ENCODE data around the gene AFF3. TPM values are rescaled to one million over a fixed set of nuclear protein-coding genes. Genes with fewer than 3 reads are reported as not detected.

The AFF3 gene
- total RNA-seq, 1 donor = 23.2 TPM

- DNase-seq (ENCODE audit: low read depth in 2 of 3, low spot score in 2 of 3) = no peak
Observed at GRCh38 chr2:100073110-100073509, 69.3 kb downstream of the AFF3 start.

GRCh38 chr2:100072503-100072902 lies 69.9 kb downstream of the AFF3 start:
- no peak for DNase-seq (ENCODE audit: low read depth in 2 of 3, low spot score in 2 of 3)

GRCh38 chr2:100071335-100072043 lies 70.9 kb downstream of the AFF3 start:
- peak in 1 of 3 donors; percentile 28 for DNase-seq (ENCODE audit: low read depth in 2 of 3, low spot score in 2 of 3)

- no peak for DNase-seq (ENCODE audit: low read depth in 2 of 3, low spot score in 2 of 3)
Observed at GRCh38 chr2:100070078-100070477, 72.3 kb downstream of the AFF3 start.

- no peak for DNase-seq (ENCODE audit: low read depth in 2 of 3, low spot score in 2 of 3)
Observed at GRCh38 chr2:100068395-100068794, 74.0 kb downstream of the AFF3 start.

GRCh38 chr2:100067784-100068183 lies 74.6 kb downstream of the AFF3 start:
- DNase-seq (ENCODE audit: low read depth in 2 of 3, low spot score in 2 of 3) = no peak

- DNase-seq (ENCODE audit: low read depth in 2 of 3, low spot score in 2 of 3) = no peak
Observed at GRCh38 chr2:100066856-100067255, 75.5 kb downstream of the AFF3 start.

- DNase-seq (ENCODE audit: low read depth in 2 of 3, low spot score in 2 of 3) = no peak
Observed at GRCh38 chr2:100066246-100066645, 76.1 kb downstream of the AFF3 start.

GRCh38 chr2:100064592-100065428 lies 77.6 kb downstream of the AFF3 start:
- no peak for DNase-seq (ENCODE audit: low read depth in 2 of 3, low spot score in 2 of 3)

- no peak for DNase-seq (ENCODE audit: low read depth in 2 of 3, low spot score in 2 of 3)
Observed at GRCh38 chr2:100064165-100064564, 78.2 kb downstream of the AFF3 start.

- no peak for DNase-seq (ENCODE audit: low read depth in 2 of 3, low spot score in 2 of 3)
Observed at GRCh38 chr2:100063459-100063953, 78.9 kb downstream of the AFF3 start.

- no peak for DNase-seq (ENCODE audit: low read depth in 2 of 3, low spot score in 2 of 3)
Observed at GRCh38 chr2:100062336-100062735, 80.1 kb downstream of the AFF3 start.

- DNase-seq (ENCODE audit: low read depth in 2 of 3, low spot score in 2 of 3) = no peak
Observed at GRCh38 chr2:100060875-100061274, 81.5 kb downstream of the AFF3 start.

- no peak for DNase-seq (ENCODE audit: low read depth in 2 of 3, low spot score in 2 of 3)
Observed at GRCh38 chr2:100059638-100060037, 82.8 kb downstream of the AFF3 start.

- no peak for DNase-seq (ENCODE audit: low read depth in 2 of 3, low spot score in 2 of 3)
Observed at GRCh38 chr2:100057901-100058261, 84.5 kb downstream of the AFF3 start.

GRCh38 chr2:100054426-100054825 lies 88.0 kb downstream of the AFF3 start:
- no peak for DNase-seq (ENCODE audit: low read depth in 2 of 3, low spot score in 2 of 3)

GRCh38 chr2:100053087-100053885 lies 89.1 kb downstream of the AFF3 start:
- no peak for DNase-seq (ENCODE audit: low read depth in 2 of 3, low spot score in 2 of 3)

GRCh38 chr2:100052650-100053049 lies 89.7 kb downstream of the AFF3 start:
- no peak for DNase-seq (ENCODE audit: low read depth in 2 of 3, low spot score in 2 of 3)

GRCh38 chr2:100051253-100051652 lies 91.1 kb downstream of the AFF3 start:
- DNase-seq (ENCODE audit: low read depth in 2 of 3, low spot score in 2 of 3) = no peak

GRCh38 chr2:100050685-100051084 lies 91.7 kb downstream of the AFF3 start:
- DNase-seq (ENCODE audit: low read depth in 2 of 3, low spot score in 2 of 3) = no peak

Data from hematopoietic multipotent progenitor cell (in vitro differentiated cells).